SU-DHL-6 (cell line): Measurements from ENCODE around the gene SLC24A3.

Source experiments
- H2AFZ ChIP-seq: fragments of 200-600 bp; sonication (generic); 2 replicates; pipeline ENCODE4 v1.6.1; 2014; ENCODE audit warnings: low read depth, mild to moderate bottlenecking, moderate library complexity, mixed read lengths, antibody characterized with exemption, low read length; ENCODE audit not compliant: severe bottlenecking
- H3F3A ChIP-seq: fragments of 200-600 bp; shearing (Covaris generic); 2 replicates; pipeline ENCODE4 v1.6.0; 2016; ENCODE audit warnings: antibody characterized with exemption, mild to moderate bottlenecking; ENCODE audit not compliant: insufficient read depth
- H3K27ac ChIP-seq: fragments of 200-600 bp; sonication (generic); 2 replicates; pipeline ENCODE4 v1.5.1; 2016; ENCODE audit warnings: low read depth, mild to moderate bottlenecking, low read length, moderate library complexity, mixed read lengths
- H3K27me3 ChIP-seq: fragments of 200-600 bp; sonication (generic), shearing (Covaris generic); 2 replicates; pipeline ENCODE4 v1.6.0; 2014; ENCODE audit warnings: mild to moderate bottlenecking, low read length
- H3K36me3 ChIP-seq: fragments of 200-600 bp; sonication (generic); 2 replicates; pipeline ENCODE4 v1.6.1; 2014; ENCODE audit warnings: mild to moderate bottlenecking, low read length, mixed read lengths
- H3K4me2 ChIP-seq: fragments of 300-600, 200-600 bp; shearing (Covaris generic), sonication (generic); 2 replicates; pipeline ENCODE4 v1.6.0; 2014; ENCODE audit warnings: low read length, low read depth, mild to moderate bottlenecking; ENCODE audit not compliant: poor library complexity, severe bottlenecking
- H3K4me3 ChIP-seq: fragments of 200-600 bp; sonication (generic); 2 replicates; pipeline ENCODE4 v1.5.1; 2014; ENCODE audit warnings: antibody characterized with exemption, low read length, mild to moderate bottlenecking, mixed read lengths; ENCODE audit not compliant: insufficient read depth, poor library complexity, severe bottlenecking
- H3K79me2 ChIP-seq: fragments of 200-600 bp; sonication (generic); 2 replicates; pipeline ENCODE4 v1.6.1; 2014; ENCODE audit warnings: mild to moderate bottlenecking, low read length, moderate library complexity; ENCODE audit not compliant: insufficient read depth
- H3K9ac ChIP-seq: fragments of 200-600 bp; sonication (generic); 2 replicates; pipeline ENCODE4 v1.7.0; 2014; ENCODE audit warnings: mild to moderate bottlenecking, low read length
- H3K9me2 ChIP-seq: fragments of 200-600 bp; sonication (generic); replicated peaks from 2 replicates; pipeline ENCODE4 v1.6.1; 2014; ENCODE audit warnings: low read length; ENCODE audit not compliant: insufficient read depth
- H3K9me3 ChIP-seq: fragments of 200-600 bp; sonication (generic); 2 replicates; pipeline ENCODE4 v1.6.1; 2014; ENCODE audit warnings: low read length, mixed read lengths; ENCODE audit not compliant: insufficient read depth
- H4K20me1 ChIP-seq: fragments of 200-600 bp; sonication (generic); 2 replicates; pipeline ENCODE4 v1.6.1; 2014; ENCODE audit warnings: low read depth, mild to moderate bottlenecking, antibody characterized with exemption, low read length, moderate library complexity, mixed read lengths
- EZH2phosphoT487 ChIP-seq: fragments of 200-600 bp; sonication (generic), shearing (Covaris generic); conservative IDR thresholded peaks from 2 replicates; pipeline ENCODE4 v1.6.1; 2018; ENCODE audit warnings: mild to moderate bottlenecking, antibody characterized with exemption, low read length, moderate library complexity, mixed read lengths
- TF ChIP-seq, protein P1 (sequence below): fragments of 200-600 bp; sonication (generic); IDR thresholded peaks from one replicate; pipeline ENCODE4 v1.5.1; 2017; ENCODE audit warnings: antibody characterized with exemption, mild to moderate bottlenecking, low read length, moderate library complexity; ENCODE audit not compliant: insufficient read depth, poor library complexity, severe bottlenecking

SLC24A3 gene

DNA sequence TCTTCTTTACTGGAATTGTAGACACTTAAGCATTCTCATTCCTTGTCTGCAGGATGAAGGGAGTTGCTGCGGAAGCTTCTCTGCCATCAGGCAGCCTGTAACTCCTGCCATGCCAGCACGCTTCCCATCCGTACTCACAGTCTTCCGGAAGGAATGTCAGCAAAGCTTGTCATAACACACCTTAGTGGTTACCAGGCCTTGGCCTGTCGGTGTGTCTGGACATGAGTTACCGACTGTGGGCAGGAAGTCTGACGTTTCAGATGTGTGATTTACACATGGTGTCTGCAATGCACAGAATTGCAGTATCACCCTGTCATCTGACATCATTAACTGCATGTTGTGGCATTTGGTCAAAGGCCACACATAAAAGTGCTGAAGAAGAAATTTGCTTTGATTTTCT, 102.2 kb downstream of the SLC24A3 start:
- Histone ChIP-seq H3F3A (no peaks in the 10 kb centered on the region), H4K20me1 (no peaks in the 10 kb centered on the region), H3K36me3 (no peaks in the 10 kb centered on the region), H3K4me3 (no peak overlapping the region), H3K9ac (no peak overlapping the region), H3K9me2 (no peaks in the 10 kb centered on the region), H3K27ac (no peak overlapping the region), H2AFZ (no peak overlapping the region), H3K79me2 (no peaks in the 10 kb centered on the region), H3K27me3 (no peaks in the 10 kb centered on the region), H3K4me2 (no peak overlapping the region), H3K9me3 (no peaks in the 10 kb centered on the region)
- TF ChIP-seq EZH2phosphoT487: no peak
- TF ChIP-seq, protein P1, sequence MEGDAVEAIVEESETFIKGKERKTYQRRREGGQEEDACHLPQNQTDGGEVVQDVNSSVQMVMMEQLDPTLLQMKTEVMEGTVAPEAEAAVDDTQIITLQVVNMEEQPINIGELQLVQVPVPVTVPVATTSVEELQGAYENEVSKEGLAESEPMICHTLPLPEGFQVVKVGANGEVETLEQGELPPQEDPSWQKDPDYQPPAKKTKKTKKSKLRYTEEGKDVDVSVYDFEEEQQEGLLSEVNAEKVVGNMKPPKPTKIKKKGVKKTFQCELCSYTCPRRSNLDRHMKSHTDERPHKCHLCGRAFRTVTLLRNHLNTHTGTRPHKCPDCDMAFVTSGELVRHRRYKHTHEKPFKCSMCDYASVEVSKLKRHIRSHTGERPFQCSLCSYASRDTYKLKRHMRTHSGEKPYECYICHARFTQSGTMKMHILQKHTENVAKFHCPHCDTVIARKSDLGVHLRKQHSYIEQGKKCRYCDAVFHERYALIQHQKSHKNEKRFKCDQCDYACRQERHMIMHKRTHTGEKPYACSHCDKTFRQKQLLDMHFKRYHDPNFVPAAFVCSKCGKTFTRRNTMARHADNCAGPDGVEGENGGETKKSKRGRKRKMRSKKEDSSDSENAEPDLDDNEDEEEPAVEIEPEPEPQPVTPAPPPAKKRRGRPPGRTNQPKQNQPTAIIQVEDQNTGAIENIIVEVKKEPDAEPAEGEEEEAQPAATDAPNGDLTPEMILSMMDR: no peak

DNA sequence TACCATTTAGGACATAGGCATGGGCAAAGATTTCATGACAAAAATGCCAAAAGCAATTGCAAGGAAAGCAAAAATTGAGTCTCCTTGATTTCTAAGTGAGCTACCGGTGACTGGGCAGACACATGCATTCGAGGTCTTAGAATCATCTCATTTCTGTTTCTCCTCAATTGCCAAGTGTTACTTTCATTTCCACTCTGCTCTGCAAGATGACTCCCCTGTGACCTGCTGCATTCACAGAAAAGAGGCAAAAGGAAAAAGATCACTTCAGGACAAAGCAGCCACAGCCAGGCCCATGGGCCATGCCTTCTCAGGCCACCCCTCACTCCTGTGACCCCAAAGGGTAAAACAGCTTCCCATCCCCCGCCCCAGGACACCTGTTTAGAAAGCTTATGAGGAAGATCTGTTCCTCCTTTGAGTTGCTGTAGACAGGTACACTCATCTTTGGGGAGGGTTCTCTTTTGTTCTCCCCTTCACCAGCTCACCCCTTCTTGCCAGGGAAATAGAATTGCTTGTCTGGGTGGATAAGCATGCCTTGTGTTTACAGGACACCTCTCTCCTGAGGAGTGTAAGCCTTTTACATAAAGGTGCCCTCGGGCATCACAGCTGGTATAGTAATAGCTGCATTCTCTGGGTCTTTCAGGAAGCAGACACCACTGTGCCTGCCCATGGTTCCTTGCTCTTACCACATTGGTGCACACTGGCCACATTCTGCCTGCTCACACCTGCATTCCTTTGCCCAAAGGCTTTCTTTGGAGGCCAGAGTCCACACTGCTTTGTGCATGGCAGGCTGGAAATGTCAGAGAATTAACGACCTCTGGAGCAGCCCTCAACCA, 105.0 kb downstream of the SLC24A3 start:
- Histone ChIP-seq H3F3A (no peaks in the 10 kb centered on the region), H3K9me2 (no peaks in the 10 kb centered on the region), H3K79me2 (no peaks in the 10 kb centered on the region), H3K36me3 (no peaks in the 10 kb centered on the region), H3K4me3 (no peak overlapping the region), H3K27ac (no peak overlapping the region), H3K9ac (no peak overlapping the region), H3K27me3 (no peaks in the 10 kb centered on the region), H2AFZ (no peak overlapping the region), H3K9me3 (no peaks in the 10 kb centered on the region), H4K20me1 (no peaks in the 10 kb centered on the region), H3K4me2 (no peak overlapping the region)
- no peak for TF ChIP-seq EZH2phosphoT487
- TF ChIP-seq, protein P1: no peak

DNA sequence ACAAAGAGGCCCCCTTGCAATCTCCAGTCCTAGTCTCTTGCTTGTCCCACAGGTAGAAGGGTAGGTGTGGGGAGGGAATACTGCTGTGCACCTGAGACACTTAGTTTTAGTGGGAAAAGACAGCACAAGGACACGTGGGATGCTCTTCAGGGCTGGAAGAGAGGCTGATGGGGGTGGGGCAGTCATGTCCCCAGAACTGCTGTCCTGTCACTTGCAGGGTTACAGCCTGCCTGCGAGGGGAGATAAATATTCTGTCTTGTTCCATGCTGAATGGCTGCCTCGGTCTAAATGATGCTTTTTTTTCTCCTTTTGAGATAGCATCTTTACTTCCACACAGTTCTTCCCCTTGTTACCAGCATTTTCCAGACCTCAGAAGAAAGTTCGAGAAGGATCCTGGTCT, 106.2 kb downstream of the SLC24A3 start:
- Histone ChIP-seq H4K20me1 (no peaks in the 10 kb centered on the region), H3K4me2 (no peak overlapping the region), H3F3A (no peaks in the 10 kb centered on the region), H3K4me3 (no peak overlapping the region), H3K36me3 (no peaks in the 10 kb centered on the region), H3K9ac (no peak overlapping the region), H3K27me3 (no peaks in the 10 kb centered on the region), H3K27ac (no peak overlapping the region), H3K79me2 (no peaks in the 10 kb centered on the region), H3K9me2 (no peaks in the 10 kb centered on the region), H3K9me3 (no peaks in the 10 kb centered on the region), H2AFZ (no peak overlapping the region)
- no peak for TF ChIP-seq EZH2phosphoT487
- TF ChIP-seq, protein P1: no peak
